Mucosa of descending colon (tissue), 3 donors: ENCODE measurements around the gene ZIC5. TPM values are rescaled to one million over a fixed set of nuclear protein-coding genes. Genes with fewer than 3 reads are reported as not detected.

Experiments
- ATAC-seq: fragments of 200-7000 bp; cut with Tn5 transposase; one replicate; pipeline ENCODE4 v1.9.1; 2020; ENCODE audit warnings: mild to moderate bottlenecking, moderate library complexity
- DNase-seq, 3 donors: peaks; one replicate each; pipeline ENCODE4 v3.0.0-alpha.2; 2020
- H3K36me3 ChIP-seq: fragments of 200-600 bp; one replicate; pipeline ENCODE4 v1.8.0; 2021; ENCODE audit warnings: low read depth, mild to moderate bottlenecking
- H3K4me1 ChIP-seq: fragments of 200-600 bp; one replicate; pipeline ENCODE4 v1.8.0; 2021; ENCODE audit warnings: low read depth, mild to moderate bottlenecking
- H3K4me3 ChIP-seq: fragments of 200-600 bp; one replicate; pipeline ENCODE4 v1.8.0; 2021; ENCODE audit warnings: mild to moderate bottlenecking
- H3K9me3 ChIP-seq: fragments of 200-600 bp; one replicate; pipeline ENCODE4 v1.8.0; 2021; ENCODE audit warnings: mild to moderate bottlenecking
- CTCF ChIP-seq: fragments of 200-600 bp; IDR thresholded peaks from one replicate; pipeline ENCODE4 v1.8.0; 2022; ENCODE audit warnings: antibody characterized with exemption, mild to moderate bottlenecking
- intact Hi-C, 2 donors: fragments of 100-400 bp; cut with DNase I in 1 of 2; cut with micrococcal nuclease in 1 of 2; formaldehyde crosslinking; loops; one replicate each; pipeline versions ENCODE4 v1.11.0 to v1.11.1; 2022; cut with DNase I, micrococcal nuclease
- total RNA-seq, 3 donors: library from RNA; stranded (reverse); fragmentation: NEBNext Ultra II Directional in 2 of 3; extraction: Animal tissue kit (Norgen Biotek cat#: 25700) in 2 of 3; gene quantifications; one replicate each; pipeline versions ENCODE4 v1.2.1 to v1.2.4, GENCODE V29; 2021 to 2023
- donor health status: DM: no; HTN: no; CAD: no; lungs with moderate emphysema.
- donor health status: DM: no; HTN: no; CAD: no.
- donor health status: DM: no; HTN: yes; CAD: no.

Gene ZIC5
- total RNA-seq, 3 donors from 2014 or later = not detected

DNA sequence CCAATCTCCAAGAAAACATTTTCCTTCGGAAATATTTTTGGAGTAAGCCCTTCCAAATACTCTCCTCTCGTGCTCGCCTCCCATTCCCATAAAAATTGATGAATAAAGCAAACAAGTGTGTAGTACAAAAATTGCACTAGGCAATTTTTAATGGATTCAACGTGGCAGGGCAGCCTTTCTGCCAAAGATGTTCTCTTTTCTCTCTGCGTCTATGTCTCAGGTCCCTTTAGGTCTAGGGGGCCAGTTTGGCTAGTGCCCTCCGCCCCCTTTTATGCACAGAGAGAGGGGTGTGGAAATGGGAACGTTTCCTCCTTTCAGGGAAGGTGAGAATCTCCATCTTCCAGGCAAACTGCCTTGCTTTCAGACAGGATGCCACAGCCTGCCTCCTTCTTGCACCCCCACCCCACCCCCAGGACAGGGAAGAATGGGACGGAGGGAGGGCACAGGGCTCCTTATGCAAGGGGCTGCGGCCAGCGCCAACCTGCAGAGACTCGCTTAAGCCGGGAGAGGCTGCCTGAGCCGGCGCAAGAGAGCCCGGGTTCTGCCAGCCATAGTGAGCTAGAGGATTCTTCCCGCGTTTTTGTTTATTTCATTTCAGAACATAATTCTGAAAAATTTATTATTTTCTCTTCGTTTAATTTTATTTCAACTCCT, 7.4 kb upstream of the ZIC5 start:
- no peak for DNase-seq
- H3K4me3 ChIP-seq = no peak overlapping the region
- intact Hi-C loops = no loop called here
- no peak for ATAC-seq
- peaks cover 29% of the 10 kb centered on the region for H3K4me1 ChIP-seq
- TF ChIP-seq CTCF = no peak
- no peaks in the 10 kb centered on the region for H3K36me3 ChIP-seq
- H3K9me3 ChIP-seq = no peaks in the 10 kb centered on the region

DNA sequence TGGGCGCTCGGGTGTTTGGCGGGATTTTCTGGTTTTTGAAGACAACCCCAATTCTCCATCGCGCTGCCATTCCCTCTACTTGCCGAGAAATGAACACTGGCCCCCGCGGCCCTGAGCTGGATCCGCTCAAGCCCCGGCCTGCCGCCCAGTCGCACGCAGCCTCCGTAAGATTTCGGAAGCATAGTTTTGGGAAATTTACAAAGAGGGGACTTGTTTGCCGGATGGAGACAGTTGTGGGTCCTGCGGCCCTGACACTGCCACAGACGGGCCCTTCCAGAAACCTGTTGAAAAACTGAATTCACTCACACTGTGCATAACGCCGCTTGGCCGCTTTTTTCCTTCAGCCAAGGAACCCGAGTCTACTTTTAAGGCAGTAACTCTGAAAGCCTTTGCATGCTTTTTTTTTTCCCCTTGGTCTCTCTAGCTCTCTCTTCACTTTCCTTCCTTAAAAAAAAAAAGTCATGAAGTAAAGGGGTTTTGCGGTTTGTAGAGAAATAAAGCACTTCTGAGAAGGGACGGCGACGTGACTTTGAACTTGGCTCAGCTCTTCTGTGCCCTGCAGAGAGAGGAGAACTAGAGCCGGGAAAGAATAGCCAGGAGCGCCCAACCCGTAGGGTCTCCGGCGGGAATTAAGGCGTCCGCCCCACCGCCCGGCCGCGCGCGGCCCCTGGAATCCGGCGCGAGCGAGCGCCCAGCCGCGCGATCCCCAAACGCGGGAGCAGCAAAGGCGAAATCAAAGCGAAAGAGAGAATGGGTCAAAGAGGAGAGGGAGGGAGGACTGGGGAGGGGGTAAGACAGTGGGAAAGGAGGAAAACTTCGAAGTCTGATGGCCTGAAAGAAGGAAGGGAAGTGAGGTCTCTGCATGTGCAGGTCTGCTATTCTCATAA, 6.6 kb upstream of the ZIC5 start:
- DNase-seq (peak in 1 of 3 donors; percentile 17), ATAC-seq (no peak)
- no peak for TF ChIP-seq CTCF
- no peaks in the 10 kb centered on the region for H3K36me3 ChIP-seq
- H3K4me1 ChIP-seq = peaks cover 29% of the 10 kb centered on the region
- intact Hi-C loops = no loop called here
- H3K4me3 ChIP-seq = no peak overlapping the region
- H3K9me3 ChIP-seq = no peaks in the 10 kb centered on the region

DNA sequence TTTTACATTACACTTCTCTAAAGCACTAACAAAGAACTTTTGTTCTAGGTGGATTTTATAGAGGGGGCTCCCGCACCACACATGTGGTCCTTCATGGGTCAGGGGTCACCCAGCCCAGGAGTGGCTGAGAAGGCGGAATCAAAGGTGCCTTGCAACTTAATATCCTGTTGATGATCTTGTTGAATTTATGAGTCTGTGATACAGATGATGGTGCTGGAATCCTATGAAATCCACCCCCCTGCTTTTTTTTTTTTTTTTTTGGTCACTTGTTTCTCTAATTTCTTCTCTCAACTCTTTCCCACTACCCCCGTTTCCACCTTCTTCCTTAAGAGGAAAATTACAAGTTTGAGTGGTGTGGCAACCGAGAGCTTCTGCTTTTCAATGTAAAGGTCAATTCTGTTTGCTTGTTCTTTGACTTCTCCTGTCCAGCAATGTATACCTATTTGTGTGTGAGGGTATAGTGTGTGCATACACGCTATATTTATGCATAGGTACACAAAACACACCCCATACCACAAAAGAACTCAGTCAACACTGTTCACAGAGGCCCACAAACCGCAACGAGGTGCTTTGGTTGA, 5.9 kb upstream of the ZIC5 start:
- DNase-seq = no peak
- no peak for TF ChIP-seq CTCF
- Histone ChIP-seq H3K4me3 (no peak overlapping the region), H3K36me3 (no peaks in the 10 kb centered on the region), H3K9me3 (no peaks in the 10 kb centered on the region), H3K4me1 (peaks cover 25% of the 10 kb centered on the region)
- intact Hi-C loops = no loop called here
- no peak for ATAC-seq

GRCh38 chr13:99976575-99976974, 5.0 kb upstream of the ZIC5 start:
- TF ChIP-seq CTCF = no peak
- DNase-seq (no peak), ATAC-seq (no peak)
- H3K9me3 ChIP-seq = no peaks in the 10 kb centered on the region
- intact Hi-C loops = no loop called here
- H3K4me1 ChIP-seq = peaks cover 22% of the 10 kb centered on the region
- no peak overlapping the region for H3K4me3 ChIP-seq
- no peaks in the 10 kb centered on the region for H3K36me3 ChIP-seq

DNA sequence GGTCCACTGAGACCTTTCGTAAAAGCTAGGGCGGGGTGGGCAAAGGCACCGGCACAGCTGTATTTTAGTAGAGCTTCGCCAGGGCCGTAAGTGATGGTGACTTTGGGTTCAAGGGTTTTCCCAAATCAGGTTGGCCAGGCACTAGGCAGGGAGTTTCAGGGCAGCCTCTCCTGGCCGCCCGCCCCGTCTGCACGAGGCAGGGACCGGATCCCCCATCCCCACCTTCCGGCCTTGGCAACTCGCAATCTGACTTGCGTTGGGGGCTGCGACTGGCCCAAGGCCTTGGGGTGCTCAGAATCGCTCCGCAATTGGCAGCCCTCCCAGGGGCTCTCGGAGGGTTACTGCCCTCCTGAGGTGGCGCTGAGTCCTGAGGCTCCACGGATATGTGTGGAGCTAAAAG, 4.1 kb upstream of the ZIC5 start:
- TF ChIP-seq CTCF = no peak
- Histone ChIP-seq H3K36me3 (no peaks in the 10 kb centered on the region), H3K4me3 (no peak overlapping the region), H3K4me1 (peaks cover 29% of the 10 kb centered on the region), H3K9me3 (no peaks in the 10 kb centered on the region)
- DNase-seq (no peak), ATAC-seq (no peak)
- intact Hi-C loops = no loop called here
